ENCODE results near the gene MUC2.

MUC2 gene

GRCh38 chr11:1123970-1124369 is 49.3 kb downstream of the MUC2 start:
- WGBS, 2 donors (ENCODE audit: extremely low coverage in 2 of 2, insufficient read length in 2 of 2, insufficient replicate concordance in 1 of 2), result no CpG with 5 or more reads among the region's 1 CpG
- H4K8ac ChIP-seq (ENCODE audit: low read depth, low read length), result no peak overlapping the region
- no peak overlapping the region for H3K27ac ChIP-seq (replicated peaks; ENCODE audit: low read length)
- H3K14ac ChIP-seq (ENCODE audit: low read length), result no peak overlapping the region
- peaks cover 0 to 2% of the 10 kb centered on the region in 2 donors for H3K36me3 ChIP-seq (replicated peaks in 1 of 2; ENCODE audit: control insufficient read depth in 2 of 2, insufficient read depth in 2 of 2, low read length in 2 of 2)
- H3K18ac ChIP-seq (ENCODE audit: low read length), result no peak overlapping the region
- no peak overlapping the region for H2BK120ac ChIP-seq (ENCODE audit: low read depth, low read length)
- no peak overlapping the region for H2BK15ac ChIP-seq (ENCODE audit: low read length)
- peaks cover 0 to 16% (median 0%) of the 10 kb centered on the region in 3 experiments for H3K27me3 ChIP-seq (ENCODE audit: control insufficient read depth in 3 of 3, insufficient read depth in 3 of 3, low read depth in 1 of 3, low read length in 3 of 3)
- H3K4ac ChIP-seq (ENCODE audit: low read length), result no peak overlapping the region
- peaks cover 0 to 2% of the 10 kb centered on the region in 2 donors for H3K9me3 ChIP-seq (replicated peaks in 1 of 2; ENCODE audit: control insufficient read depth in 2 of 2, insufficient read depth in 1 of 2, low read depth in 1 of 2, low read length in 2 of 2)
- no peak overlapping the region for H3K9ac ChIP-seq (ENCODE audit: low read depth, low read length, poor library complexity)
- peaks cover 2% of the 10 kb centered on the region for H3K79me1 ChIP-seq (ENCODE audit: low read depth, low read length)
- no peak overlapping the region for H2AK5ac ChIP-seq (ENCODE audit: low read depth, low read length)
- no peak overlapping the region for H2BK12ac ChIP-seq (ENCODE audit: low read length)
- no peak for DNase-seq (ENCODE audit: low spot score)
- peaks cover 0 to under 1% of the 10 kb centered on the region in 2 donors for H3K4me1 ChIP-seq (ENCODE audit: control insufficient read depth in 2 of 2, insufficient read depth in 1 of 2, low read depth in 1 of 2, low read length in 2 of 2)
- H3K23ac ChIP-seq (ENCODE audit: low read depth, low read length, poor library complexity), result no peak overlapping the region
- no peak overlapping the region for H2BK5ac ChIP-seq (ENCODE audit: low read length)
- H4K91ac ChIP-seq (ENCODE audit: low read depth, low read length, poor library complexity), result no peak overlapping the region
- H3K4me3 ChIP-seq (ENCODE audit: low read length in 2 of 2), result no peak overlapping the region
- H3K4me2 ChIP-seq (ENCODE audit: insufficient read depth, low read length, poor library complexity, severe bottlenecking), result no peak overlapping the region
- H2AFZ ChIP-seq (ENCODE audit: low read length), result no peak overlapping the region

All from neuronal stem cell (in vitro differentiated cells).